ENCODE measurements around the gene IGFBP3.

Gene IGFBP3

DNA sequence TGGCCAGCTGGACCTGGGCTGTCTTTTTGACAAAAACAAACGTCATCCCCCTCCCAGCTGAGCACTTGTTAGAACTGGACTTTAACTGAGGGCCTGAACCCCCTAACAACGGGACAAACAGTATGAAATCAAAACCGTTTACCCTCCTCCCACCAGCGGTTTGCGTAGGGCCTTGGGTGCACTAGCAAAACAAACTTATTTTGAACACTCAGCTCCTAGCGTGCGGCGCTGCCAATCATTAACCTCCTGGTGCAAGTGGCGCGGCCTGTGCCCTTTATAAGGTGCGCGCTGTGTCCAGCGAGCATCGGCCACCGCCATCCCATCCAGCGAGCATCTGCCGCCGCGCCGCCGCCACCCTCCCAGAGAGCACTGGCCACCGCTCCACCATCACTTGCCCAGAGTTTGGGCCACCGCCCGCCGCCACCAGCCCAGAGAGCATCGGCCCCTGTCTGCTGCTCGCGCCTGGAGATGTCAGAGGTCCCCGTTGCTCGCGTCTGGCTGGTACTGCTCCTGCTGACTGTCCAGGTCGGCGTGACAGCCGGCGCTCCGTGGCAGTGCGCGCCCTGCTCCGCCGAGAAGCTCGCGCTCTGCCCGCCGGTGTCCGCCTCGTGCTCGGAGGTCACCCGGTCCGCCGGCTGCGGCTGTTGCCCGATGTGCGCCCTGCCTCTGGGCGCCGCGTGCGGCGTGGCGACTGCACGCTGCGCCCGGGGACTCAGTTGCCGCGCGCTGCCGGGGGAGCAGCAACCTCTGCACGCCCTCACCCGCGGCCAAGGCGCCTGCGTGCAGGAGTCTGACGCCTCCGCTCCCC lies 32.7 kb downstream of the IGFBP3 start, which contains the start of gene IGFBP1:
Gene IGFBP1 (plus strand): TSS at position 304 of the 808 bp plus-strand sequence. CDS start 165 bp downstream, at position 469.
- no peaks in the 10 kb centered on the region for H3K4me1 Mint-ChIP-seq
- ATAC-seq (replicated peaks; ENCODE audit: extremely low read depth, poor library complexity, severe bottlenecking), result no peak

DNA sequence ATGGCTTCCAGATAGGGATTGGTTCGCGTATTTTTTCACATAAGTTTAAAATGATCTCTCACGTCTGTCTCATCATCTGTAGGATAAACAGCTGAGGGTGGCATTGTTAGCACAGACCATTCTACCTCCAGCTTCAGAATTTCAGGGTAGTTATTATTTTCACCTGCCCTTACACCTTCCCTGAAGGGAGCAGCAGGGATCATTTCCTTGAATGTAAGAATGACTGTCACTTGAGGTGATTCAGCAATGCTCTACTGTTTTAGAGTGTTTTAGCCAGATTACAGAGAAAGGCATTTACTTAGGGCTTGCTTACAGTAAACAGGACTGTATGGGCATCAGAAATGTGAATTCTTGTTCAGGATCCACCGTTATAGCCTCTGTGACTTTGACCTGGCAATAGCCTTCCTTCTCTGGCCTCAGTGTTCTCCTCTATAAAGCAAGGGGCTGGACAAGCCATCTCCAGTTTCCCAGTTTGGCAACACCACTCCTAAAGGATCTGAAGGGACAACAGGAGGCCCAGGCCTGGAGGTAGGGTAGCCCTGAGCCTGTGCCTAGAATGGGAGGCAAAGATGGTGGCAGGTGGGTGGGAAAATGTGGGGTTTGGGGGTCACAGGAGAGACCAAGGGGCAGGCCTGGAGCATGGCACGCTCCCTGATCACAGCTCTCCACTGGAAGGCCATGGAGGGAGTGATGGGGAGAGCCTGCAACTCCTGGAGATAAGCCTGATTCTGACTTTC lies 34.0 kb downstream of the IGFBP3 start:
- H3K27me3 Mint-ChIP-seq, result peaks cover 79% of the 10 kb centered on the region
- peaks cover 2% of the 10 kb centered on the region for H3K36me3 Mint-ChIP-seq (ENCODE audit: insufficient read depth)
- no peaks in the 10 kb centered on the region for H3K9me3 Mint-ChIP-seq
- H3K4me1 Mint-ChIP-seq, result no peaks in the 10 kb centered on the region
- H3K4me3 Mint-ChIP-seq, result no peak overlapping the region
- ATAC-seq (replicated peaks; ENCODE audit: extremely low read depth, poor library complexity, severe bottlenecking), result no peak
- H3K27ac Mint-ChIP-seq (ENCODE audit: low read depth), result no peak overlapping the region
- no peak for DNase-seq (ENCODE audit: low spot score in 2 of 2)

More for the DNA sequence above, 32.7 kb downstream of the IGFBP3 start, which contains the start of gene IGFBP1:
- Mint-ChIP-seq H3K4me3 (no peak within 1 kb of the TSS), H3K36me3 (ENCODE audit: insufficient read depth) (peaks cover 2% of the 10 kb centered on the region), H3K27me3 (peaks cover 89% of the 10 kb centered on the region), H3K27ac (ENCODE audit: low read depth) (no peak within 1 kb of the TSS), H3K9me3 (no peaks in the 10 kb centered on the region)
- DNase-seq (ENCODE audit: low spot score in 2 of 2), result no peak

DNA sequence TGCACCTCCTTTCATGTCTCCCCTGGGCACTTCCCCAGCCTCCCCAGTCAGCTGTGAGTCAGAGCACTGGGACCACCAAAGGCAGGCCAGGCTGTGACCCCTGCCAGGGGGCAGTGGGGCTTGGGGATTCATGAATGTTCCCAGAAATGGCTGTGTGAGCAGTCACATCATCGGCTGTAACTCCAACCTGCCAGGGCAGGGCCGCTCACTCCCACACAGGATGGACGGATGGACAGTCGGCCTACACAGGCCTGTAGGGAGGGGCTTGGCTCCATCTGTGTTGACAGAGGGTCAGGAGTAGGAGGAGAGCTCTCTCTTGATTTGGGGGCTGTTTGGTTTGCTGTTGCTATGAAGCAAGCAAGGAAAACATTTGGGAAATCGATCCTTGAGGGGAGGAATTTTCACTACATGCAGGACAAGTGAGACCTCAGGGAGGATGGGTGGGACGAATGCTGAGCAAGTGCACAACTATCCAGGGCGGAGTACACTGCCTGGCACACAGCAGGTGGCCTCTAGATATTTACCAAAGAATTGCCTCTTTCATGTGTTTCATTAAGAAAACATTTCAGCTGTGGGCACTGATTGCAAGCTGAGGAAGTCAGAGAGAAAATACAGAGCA lies 35.7 kb downstream of the IGFBP3 start:
- Mint-ChIP-seq H3K27me3 (peaks cover 62% of the 10 kb centered on the region), H3K4me3 (no peak overlapping the region), H3K4me1 (no peaks in the 10 kb centered on the region), H3K27ac (ENCODE audit: low read depth) (no peak overlapping the region), H3K9me3 (no peaks in the 10 kb centered on the region), H3K36me3 (ENCODE audit: insufficient read depth) (peaks cover 2% of the 10 kb centered on the region)
- DNase-seq (ENCODE audit: low spot score in 2 of 2) (no peak), ATAC-seq (replicated peaks; ENCODE audit: extremely low read depth, poor library complexity, severe bottlenecking) (no peak)

DNA sequence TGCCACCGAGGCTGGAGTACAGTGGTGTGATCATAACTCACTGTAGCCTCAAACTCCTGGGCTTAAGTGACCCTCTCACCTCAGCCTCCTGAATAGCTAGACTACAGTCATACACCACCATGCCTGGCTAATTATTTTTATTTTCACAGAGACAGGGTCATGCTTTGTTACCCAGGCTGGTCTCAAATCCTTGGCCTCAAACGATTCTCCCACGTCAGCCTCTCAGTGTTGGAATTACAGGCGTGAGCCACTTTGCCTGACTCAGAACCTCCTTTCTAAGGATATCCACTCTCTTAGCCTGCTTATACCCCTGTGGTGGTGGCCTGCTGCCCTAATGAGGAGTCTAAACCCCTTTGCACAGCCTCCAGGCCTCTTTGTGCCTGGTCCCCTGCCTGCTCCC lies 36.9 kb downstream of the IGFBP3 start:
- ATAC-seq (replicated peaks; ENCODE audit: extremely low read depth, poor library complexity, severe bottlenecking), result no peak
- no peak overlapping the region for H3K27ac Mint-ChIP-seq (ENCODE audit: low read depth)
- peaks cover 49% of the 10 kb centered on the region for H3K27me3 Mint-ChIP-seq

DNA sequence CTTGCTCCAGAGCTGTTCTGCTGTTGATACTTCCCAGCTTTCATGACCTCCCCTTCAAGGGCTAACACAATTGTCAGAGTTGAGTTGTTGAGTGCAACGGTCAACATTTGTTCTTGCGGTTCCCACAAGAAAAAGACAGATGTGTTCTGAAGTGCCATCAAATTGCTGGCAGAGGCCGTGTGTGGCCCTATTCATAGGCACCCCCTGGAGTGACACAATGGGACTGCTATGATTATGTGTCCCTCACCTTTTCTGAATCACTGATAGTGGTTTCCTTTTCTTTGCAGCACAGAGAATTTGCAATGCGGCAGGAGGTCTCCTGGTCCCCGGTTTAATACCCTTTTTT lies 38.6 kb downstream of the IGFBP3 start:
- no peaks in the 10 kb centered on the region for H3K9me3 Mint-ChIP-seq
- ATAC-seq (replicated peaks; ENCODE audit: extremely low read depth, poor library complexity, severe bottlenecking) (no peak), DNase-seq (ENCODE audit: low spot score in 2 of 2) (no peak)
- H3K4me3 Mint-ChIP-seq, result no peak overlapping the region
- peaks cover 41% of the 10 kb centered on the region for H3K27me3 Mint-ChIP-seq
- no peak overlapping the region for H3K27ac Mint-ChIP-seq (ENCODE audit: low read depth)
- no peaks in the 10 kb centered on the region for H3K4me1 Mint-ChIP-seq
- peaks cover 2% of the 10 kb centered on the region for H3K36me3 Mint-ChIP-seq (ENCODE audit: insufficient read depth)

More for the DNA sequence above, 36.9 kb downstream of the IGFBP3 start:
- H3K4me3 Mint-ChIP-seq, result no peak overlapping the region
- H3K4me1 Mint-ChIP-seq, result no peaks in the 10 kb centered on the region
- no peaks in the 10 kb centered on the region for H3K9me3 Mint-ChIP-seq
- peaks cover 2% of the 10 kb centered on the region for H3K36me3 Mint-ChIP-seq (ENCODE audit: insufficient read depth)
- DNase-seq (ENCODE audit: low spot score in 2 of 2), result no peak

DNA sequence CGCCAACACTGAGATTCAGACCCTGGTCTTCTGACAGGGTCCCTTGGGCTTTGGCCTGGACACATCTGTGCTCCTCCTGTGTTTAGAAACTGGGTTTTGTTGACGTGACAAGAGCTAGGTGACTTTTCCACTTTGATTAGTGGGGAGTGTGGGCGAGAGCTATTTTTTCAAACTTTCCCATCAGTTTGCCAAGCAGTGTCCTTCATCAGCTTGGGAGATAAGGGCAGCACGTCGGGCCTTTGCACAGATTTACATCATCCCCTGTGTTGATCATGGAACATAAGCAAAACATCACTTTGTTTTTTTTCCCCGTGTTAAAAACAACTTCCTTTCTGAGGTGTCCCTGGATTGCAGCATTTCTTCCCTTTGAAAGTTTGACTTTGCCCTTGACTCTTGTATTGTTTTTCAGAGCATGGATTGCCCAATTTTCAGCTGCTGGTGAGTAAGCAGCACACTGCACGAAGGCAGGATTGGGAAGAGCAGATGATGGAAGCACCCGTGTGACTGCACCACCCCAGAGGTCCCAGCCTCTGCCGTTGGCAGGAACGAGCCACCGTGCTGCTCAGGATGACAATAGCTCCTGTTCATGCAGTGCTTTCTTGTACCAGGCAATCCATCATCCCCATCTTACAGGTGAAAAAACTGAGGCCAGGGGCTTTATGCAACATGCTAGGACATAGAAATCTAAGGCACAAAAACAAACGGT lies 39.2 kb downstream of the IGFBP3 start:
- H3K27me3 Mint-ChIP-seq, result peaks cover 35% of the 10 kb centered on the region
- no peak for ATAC-seq (replicated peaks; ENCODE audit: extremely low read depth, poor library complexity, severe bottlenecking)

DNA sequence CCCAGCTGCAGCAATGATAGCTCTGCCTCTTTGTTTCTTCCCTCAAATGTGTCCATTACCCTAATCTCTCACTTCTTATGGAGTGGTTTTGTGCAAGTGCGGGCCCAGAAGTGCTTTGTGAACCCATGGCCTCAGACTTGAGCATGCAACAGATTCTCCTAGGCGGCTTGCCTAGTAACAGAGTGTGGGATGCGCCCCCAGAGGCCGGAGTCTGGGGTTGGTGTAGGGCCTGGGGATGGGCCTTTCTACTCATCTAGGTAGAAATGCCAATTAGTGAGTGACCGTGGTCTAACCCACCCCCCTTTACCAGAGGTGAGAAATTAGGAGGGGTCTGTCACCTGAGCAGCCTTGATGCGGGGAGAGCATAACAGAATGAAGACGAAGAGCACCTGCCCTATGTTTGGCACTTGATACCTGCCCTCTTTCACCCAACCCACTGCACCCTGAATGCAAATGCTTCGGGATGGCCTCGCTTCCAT lies 39.8 kb downstream of the IGFBP3 start:
- Mint-ChIP-seq H3K27me3 (peaks cover 29% of the 10 kb centered on the region), H3K4me3 (no peak overlapping the region), H3K27ac (ENCODE audit: low read depth) (no peak overlapping the region), H3K9me3 (no peaks in the 10 kb centered on the region), H3K36me3 (ENCODE audit: insufficient read depth) (peaks cover 2% of the 10 kb centered on the region), H3K4me1 (no peaks in the 10 kb centered on the region)
- ATAC-seq (replicated peaks; ENCODE audit: extremely low read depth, poor library complexity, severe bottlenecking), result no peak
- DNase-seq (ENCODE audit: low spot score in 2 of 2), result no peak

More for the DNA sequence above, 39.2 kb downstream of the IGFBP3 start:
- Mint-ChIP-seq H3K36me3 (ENCODE audit: insufficient read depth) (peaks cover 2% of the 10 kb centered on the region), H3K27ac (ENCODE audit: low read depth) (no peak overlapping the region), H3K9me3 (no peaks in the 10 kb centered on the region), H3K4me1 (no peaks in the 10 kb centered on the region), H3K4me3 (no peak overlapping the region)
- no peak for DNase-seq (ENCODE audit: low spot score in 2 of 2)

DNA sequence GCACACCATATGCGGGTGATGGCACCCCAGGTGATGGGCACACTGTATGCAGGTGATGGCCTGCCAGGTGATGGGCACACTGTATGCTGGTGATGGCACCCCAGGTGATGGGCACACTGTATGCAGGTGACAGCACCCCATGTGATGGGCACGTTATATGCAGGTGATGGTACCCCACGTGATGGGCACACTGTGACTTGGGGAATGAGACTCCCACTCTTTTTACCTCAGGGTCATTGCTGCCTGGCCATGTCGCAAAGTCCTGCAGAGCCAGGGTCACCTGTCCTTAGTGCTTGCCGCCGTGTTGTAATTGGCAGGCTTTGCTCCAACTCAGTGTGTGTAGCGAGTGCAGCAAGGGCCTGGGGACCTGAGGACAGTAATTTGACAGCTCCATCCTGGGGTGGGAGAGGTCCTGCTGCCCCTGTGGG lies 40.6 kb downstream of the IGFBP3 start:
- H3K9me3 Mint-ChIP-seq, result no peaks in the 10 kb centered on the region
- no peak overlapping the region for H3K27ac Mint-ChIP-seq (ENCODE audit: low read depth)
- ATAC-seq (replicated peaks; ENCODE audit: extremely low read depth, poor library complexity, severe bottlenecking), result no peak
- no peak overlapping the region for H3K4me3 Mint-ChIP-seq
- DNase-seq (ENCODE audit: low spot score in 2 of 2), result no peak
- peaks cover 2% of the 10 kb centered on the region for H3K36me3 Mint-ChIP-seq (ENCODE audit: insufficient read depth)
- no peaks in the 10 kb centered on the region for H3K4me1 Mint-ChIP-seq
- peaks cover 21% of the 10 kb centered on the region for H3K27me3 Mint-ChIP-seq

DNA sequence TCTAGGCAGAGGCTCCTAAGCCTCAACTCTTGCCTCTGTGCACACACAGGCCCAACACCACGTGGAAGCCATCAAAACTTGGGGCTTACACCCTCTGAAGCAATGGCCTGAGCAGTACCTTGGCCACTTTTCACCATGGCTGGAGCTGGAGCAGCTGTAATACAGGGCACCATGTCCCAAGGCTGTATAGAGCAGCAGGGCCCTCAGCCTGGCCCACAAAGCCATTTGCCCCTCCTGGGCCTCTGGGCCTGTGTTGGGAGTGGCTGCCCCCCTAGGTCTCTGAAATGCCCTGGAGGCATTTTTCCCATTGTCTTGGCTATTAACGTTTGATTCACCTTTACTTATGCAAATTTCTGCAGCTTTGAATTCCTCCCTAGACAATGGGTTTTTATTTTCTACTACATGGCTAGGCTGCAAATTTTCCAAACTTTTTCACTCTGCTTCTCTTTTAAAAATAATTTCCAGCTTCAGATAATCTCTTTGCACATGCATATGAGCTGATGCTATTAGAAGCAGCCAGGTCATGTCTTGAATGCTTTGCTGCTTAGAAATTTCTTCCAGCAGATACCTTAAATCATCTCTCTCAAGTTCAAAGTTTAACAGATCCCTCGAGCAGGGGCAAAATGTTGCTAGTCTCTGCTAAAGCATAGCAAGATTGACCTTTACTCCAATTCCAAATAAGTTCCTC lies 42.5 kb downstream of the IGFBP3 start:
- Mint-ChIP-seq H3K27me3 (peaks cover 2% of the 10 kb centered on the region), H3K4me3 (no peak overlapping the region), H3K36me3 (ENCODE audit: insufficient read depth) (no peaks in the 10 kb centered on the region), H3K4me1 (no peaks in the 10 kb centered on the region), H3K27ac (ENCODE audit: low read depth) (no peak overlapping the region), H3K9me3 (no peaks in the 10 kb centered on the region)
- no peak for ATAC-seq (replicated peaks; ENCODE audit: extremely low read depth, poor library complexity, severe bottlenecking)
- no peak for DNase-seq (ENCODE audit: low spot score in 2 of 2)

DNA sequence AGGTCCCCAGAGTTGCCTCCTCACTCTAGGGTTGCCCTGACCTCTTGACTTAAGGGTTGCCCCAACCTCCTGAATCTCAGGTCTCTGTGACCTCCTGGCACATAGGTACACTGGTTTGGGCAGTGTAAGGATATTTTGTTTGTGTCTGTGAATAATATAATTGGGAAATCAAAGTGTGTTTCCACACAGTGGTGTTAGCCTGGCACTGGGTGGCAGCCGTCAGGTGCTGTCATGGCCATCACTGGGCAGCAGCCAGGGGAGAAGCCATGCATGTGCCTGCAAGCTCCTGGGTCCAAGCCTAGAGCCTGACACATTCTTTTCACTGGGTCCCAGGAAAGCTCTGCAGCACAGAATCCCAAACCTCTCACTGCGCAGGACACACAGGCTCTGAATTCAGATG lies 44.6 kb downstream of the IGFBP3 start:
- Mint-ChIP-seq H3K4me3 (no peak overlapping the region), H3K9me3 (no peaks in the 10 kb centered on the region), H3K27ac (ENCODE audit: low read depth) (no peak overlapping the region), H3K4me1 (no peaks in the 10 kb centered on the region), H3K27me3 (no peaks in the 10 kb centered on the region), H3K36me3 (ENCODE audit: insufficient read depth) (no peaks in the 10 kb centered on the region)
- DNase-seq (ENCODE audit: low spot score in 2 of 2) (no peak), ATAC-seq (replicated peaks; ENCODE audit: extremely low read depth, poor library complexity, severe bottlenecking) (no peak)

DNA sequence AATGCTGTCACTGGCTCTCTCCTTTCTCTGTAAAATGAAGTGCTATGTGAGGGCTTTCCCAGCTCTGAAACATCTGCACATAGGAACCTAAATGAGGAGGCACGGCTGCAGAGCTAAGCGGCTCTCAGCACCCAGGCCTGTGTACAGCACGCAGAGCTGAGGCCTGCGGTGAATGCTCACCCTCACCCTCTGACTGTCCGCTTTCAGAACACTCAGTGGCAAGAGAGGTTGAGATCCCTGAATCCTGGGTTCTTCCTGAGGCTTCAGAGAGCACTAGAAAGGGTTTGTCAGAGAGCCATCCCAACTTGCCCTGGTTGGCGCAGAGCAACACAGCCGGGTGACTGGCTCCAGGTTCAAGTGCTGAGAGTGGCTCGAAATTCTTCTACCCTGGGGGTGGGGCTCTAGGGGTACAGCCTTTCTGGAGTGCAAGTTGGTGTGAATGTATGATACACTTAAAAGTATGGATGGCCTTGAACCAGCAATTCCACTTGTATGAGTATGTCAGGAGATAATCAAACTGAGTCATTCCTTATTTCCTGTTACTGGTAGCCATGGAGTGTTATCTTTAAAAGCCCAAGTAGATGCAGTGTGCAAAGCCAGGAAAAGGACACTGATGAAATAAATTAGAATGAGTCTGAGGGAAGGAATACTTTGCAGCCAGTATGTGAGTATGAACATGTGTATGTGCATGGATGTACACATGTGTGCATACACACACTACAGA lies 46.5 kb downstream of the IGFBP3 start:
- ATAC-seq (replicated peaks; ENCODE audit: extremely low read depth, poor library complexity, severe bottlenecking) (no peak), DNase-seq (ENCODE audit: low spot score in 2 of 2) (no peak)
- H3K4me1 Mint-ChIP-seq, result no peaks in the 10 kb centered on the region
- H3K4me3 Mint-ChIP-seq, result no peak overlapping the region
- no peaks in the 10 kb centered on the region for H3K36me3 Mint-ChIP-seq (ENCODE audit: insufficient read depth)
- peaks cover 11% of the 10 kb centered on the region for H3K27me3 Mint-ChIP-seq
- H3K27ac Mint-ChIP-seq (ENCODE audit: low read depth), result no peak overlapping the region
- no peaks in the 10 kb centered on the region for H3K9me3 Mint-ChIP-seq

Measured in central memory CD8-positive, alpha-beta T cell (primary cell).